Right kidney (tissue), 1 donor: ENCODE results near the gene MYO18A.
"Not testable (repeated sequence)": the region's sequence is repeated elsewhere in the genome, so short reads cannot be mapped to it uniquely, and the experiment has no call there.

ENCODE experiments used
- DNase-seq: peaks from one replicate; pipeline ENCODE4 v3.0.0-alpha.2; 2016

MYO18A gene

GRCh38 chr17:29148257-29148789, 31.9 kb downstream of the MYO18A start:
- DNase-seq, result no peak

- DNase-seq, result no peak
These were observed 32.5 kb downstream of the MYO18A start for GRCh38 chr17:29147682-29148081.

- DNase-seq, result not testable (repeated sequence)
These were observed 33.0 kb downstream of the MYO18A start for GRCh38 chr17:29147228-29147627.

- DNase-seq, result no peak
These were observed 33.7 kb downstream of the MYO18A start for GRCh38 chr17:29146369-29146972.

GRCh38 chr17:29145289-29146073, 34.7 kb downstream of the MYO18A start:
- no peak for DNase-seq

- no peak for DNase-seq
These were observed 36.3 kb downstream of the MYO18A start for GRCh38 chr17:29143894-29144293.

GRCh38 chr17:29141514-29141876, 38.7 kb downstream of the MYO18A start:
- no peak for DNase-seq

GRCh38 chr17:29140631-29141513, 39.3 kb downstream of the MYO18A start:
- peak; percentile 65 for DNase-seq

- peak; percentile 49 for DNase-seq
These were observed 40.1 kb downstream of the MYO18A start for GRCh38 chr17:29140051-29140621.

- DNase-seq, result no peak
These were observed 41.1 kb downstream of the MYO18A start for GRCh38 chr17:29138971-29139691.

- DNase-seq, result no peak
These were observed 41.8 kb downstream of the MYO18A start for GRCh38 chr17:29138184-29138955.

GRCh38 chr17:29136998-29137730, 43.0 kb downstream of the MYO18A start:
- no peak for DNase-seq

GRCh38 chr17:29135464-29135863, 44.7 kb downstream of the MYO18A start:
- no peak for DNase-seq

- no peak for DNase-seq
These were observed 47.0 kb downstream of the MYO18A start for GRCh38 chr17:29133121-29133713.

GRCh38 chr17:29131814-29132682, 48.1 kb downstream of the MYO18A start:
- DNase-seq, result no peak

- no peak for DNase-seq
These were observed 50.5 kb downstream of the MYO18A start for GRCh38 chr17:29129731-29130130.

GRCh38 chr17:29127840-29128239, 52.4 kb downstream of the MYO18A start:
- DNase-seq, result no peak

- no peak for DNase-seq
These were observed 53.8 kb downstream of the MYO18A start for GRCh38 chr17:29126268-29126930.
